Body of pancreas (tissue), 4 donors: ENCODE measurements around the gene RND1.

Experiments used
- CTCF ChIP-seq, 7 experiments: fragments of 450-650 bp in 4 of 7; fragments of 200-600 bp in 3 of 7; sonication (generic) in 3 of 7; IDR thresholded peaks; one replicate each; pipeline ENCODE4 v1.5.1; 2016 to 2019; ENCODE audit warnings: antibody characterized with exemption in 7 of 7
- POLR2A ChIP-seq, 3 donors: fragments of 450-650 bp; IDR thresholded peaks; one replicate each; pipeline ENCODE4 v1.6.1; 2016; ENCODE audit warnings: antibody characterized with exemption in 3 of 3, mild to moderate bottlenecking in 2 of 3

DNA sequence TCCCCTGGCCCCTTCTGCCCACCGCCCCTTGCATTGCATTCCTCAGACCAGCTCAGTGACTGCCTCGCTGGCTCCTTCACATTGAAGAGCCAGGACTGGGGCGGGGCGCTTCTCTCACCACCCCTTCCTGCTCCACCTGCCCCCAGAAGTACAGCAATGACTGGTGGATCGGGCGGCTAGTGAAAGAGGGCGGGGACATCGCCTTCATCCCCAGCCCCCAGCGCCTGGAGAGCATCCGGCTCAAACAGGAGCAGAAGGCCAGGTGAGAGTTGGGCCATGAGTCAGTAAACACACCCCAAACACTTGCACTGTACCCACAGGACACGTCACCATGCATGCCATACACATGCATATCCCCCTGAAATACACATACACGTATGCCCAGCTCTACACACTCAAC, 41.6 kb downstream of the RND1 start:
- no peak for TF ChIP-seq CTCF (IDR thresholded peaks at IDR 0.05)
- TF ChIP-seq POLR2A (IDR thresholded peaks at IDR 0.05), result no peak
